Measurements from ENCODE around the gene SPINT1.
"Not testable (repeated sequence)": the region's sequence is repeated elsewhere in the genome, so short reads cannot be mapped to it uniquely, and the experiment has no call there.

Gene SPINT1

DNA sequence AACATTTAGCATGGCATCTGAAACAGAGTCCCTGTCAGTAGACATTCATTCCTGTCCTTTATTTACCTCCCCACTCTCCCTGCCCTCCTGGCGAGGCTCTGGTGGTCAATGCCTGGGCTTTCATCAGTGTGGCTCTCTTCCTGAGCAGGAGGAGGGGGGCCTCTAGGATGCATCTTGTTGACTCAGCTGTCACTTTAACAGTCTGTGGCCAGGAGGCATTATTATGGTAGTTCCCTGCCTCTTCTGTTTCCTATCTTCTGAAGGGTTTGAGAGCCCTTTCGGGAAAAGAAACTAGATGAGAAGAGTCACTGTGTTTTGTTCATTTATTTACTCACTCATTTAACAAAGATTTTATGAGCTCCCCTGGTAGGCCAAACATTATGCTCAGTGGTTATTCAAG, 13.0 kb upstream of the SPINT1 start:
- peak; percentile 86 for DNase-seq

DNA sequence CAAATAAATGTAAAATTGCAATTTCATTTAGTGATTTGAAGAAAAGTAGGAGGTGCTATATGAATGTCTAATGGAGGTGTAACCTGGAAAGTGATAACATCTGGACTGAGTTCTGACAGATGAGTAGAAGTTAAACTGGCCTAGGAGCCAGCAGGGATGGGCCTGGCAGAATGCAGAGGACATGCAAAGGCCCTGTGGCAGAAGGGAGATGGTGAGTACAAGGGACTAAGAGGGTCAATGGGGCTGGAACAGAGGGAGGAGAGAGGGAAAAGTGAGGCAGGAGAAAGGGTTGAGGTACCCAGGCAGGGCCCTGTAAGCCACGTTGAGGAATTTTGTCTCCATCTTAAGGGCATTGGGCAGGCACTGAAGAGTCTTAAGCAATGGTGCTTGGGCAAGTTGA, 12.0 kb upstream of the SPINT1 start:
- DNase-seq: no peak

DNA sequence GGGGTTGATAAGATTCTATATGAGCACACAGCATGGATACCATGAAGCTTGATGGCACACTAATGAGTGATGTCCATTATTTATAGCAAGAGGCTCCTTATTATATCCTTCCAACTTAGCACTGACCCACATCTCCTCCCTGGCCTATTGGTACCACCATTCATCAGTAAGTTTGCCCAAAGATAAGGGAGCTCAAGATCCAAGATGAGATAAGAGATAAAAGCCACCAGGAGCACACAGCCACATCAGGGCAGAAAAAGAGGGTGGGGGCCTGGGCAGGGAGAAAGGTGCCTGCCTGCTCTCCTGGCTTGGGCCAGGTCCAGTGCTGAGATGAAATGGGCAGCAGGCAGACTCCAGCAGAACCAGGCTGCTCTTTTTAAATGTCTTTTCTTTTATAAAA, 10.9 kb upstream of the SPINT1 start:
- DNase-seq: no peak

GRCh38 chr15:40836020-40836419, 7.8 kb upstream of the SPINT1 start:
- DNase-seq: no peak

- DNase-seq: no peak
Observed at GRCh38 chr15:40838756-40839155, 5.1 kb upstream of the SPINT1 start.

DNA sequence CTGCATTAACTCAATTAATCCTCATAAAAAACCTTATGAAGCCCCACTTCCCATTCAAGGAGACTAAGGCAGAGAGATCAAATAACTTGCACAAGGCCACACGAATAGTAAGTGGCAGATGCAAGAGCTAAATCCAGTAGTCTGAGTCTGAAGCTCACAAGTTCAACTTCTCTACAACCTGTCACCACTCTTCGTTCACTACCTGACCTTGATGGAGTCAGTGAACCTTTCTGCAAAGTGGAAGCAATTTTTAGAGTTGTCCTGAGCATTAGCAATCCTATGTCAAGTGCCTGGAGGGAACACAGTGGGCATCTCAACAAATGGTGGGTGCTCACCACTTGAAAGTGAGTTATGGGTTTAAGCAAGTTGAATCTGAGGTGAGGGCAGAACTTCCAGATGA, 2.1 kb upstream of the SPINT1 start:
- no peak for DNase-seq

- no peak for DNase-seq
Observed at GRCh38 chr15:40843261-40843884, 475 bp upstream of the SPINT1 start.

DNA sequence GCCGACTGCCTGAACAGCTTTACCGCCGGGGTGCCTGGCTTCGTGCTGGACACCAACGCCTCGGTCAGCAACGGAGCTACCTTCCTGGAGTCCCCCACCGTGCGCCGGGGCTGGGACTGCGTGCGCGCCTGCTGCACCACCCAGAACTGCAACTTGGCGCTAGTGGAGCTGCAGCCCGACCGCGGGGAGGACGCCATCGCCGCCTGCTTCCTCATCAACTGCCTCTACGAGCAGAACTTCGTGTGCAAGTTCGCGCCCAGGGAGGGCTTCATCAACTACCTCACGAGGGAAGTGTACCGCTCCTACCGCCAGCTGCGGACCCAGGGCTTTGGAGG, 815 bp downstream of the SPINT1 start:
- no peak for DNase-seq

GRCh38 chr15:40845036-40845435, 1.2 kb downstream of the SPINT1 start:
- no peak for DNase-seq

- DNase-seq: peak; percentile 57
Observed at GRCh38 chr15:40845511-40846284, 1.9 kb downstream of the SPINT1 start.

GRCh38 chr15:40846841-40847222, 3.0 kb downstream of the SPINT1 start:
- DNase-seq: no peak

GRCh38 chr15:40847223-40847961, 3.5 kb downstream of the SPINT1 start:
- DNase-seq: peak; percentile 81

DNA sequence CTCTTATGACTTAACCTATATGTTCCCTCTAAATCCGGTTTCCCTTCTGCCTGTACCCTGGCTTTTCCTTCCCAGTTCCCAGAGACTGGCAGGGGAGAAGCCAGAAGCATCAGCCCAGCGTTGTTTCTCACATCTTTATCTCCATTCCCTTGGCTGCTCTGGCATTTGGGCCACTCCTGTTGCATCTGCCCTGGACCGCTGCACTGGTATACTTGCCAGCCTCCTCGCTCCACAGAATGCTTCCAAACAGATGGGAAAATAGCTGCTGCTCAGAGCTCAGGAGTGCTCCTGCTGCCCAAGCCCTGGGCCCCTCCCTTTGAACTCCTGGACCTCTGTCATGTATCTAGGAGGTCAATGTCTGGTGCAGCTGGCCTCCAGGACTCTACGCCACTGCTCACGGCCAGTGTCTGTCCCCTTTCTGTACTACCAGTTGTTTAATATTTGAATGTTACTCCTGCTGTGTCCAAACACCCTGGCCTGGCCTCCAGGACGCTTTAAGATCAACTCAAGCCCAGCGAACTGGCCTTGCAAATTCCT, 6.8 kb downstream of the SPINT1 start:
- DNase-seq: no peak

DNA sequence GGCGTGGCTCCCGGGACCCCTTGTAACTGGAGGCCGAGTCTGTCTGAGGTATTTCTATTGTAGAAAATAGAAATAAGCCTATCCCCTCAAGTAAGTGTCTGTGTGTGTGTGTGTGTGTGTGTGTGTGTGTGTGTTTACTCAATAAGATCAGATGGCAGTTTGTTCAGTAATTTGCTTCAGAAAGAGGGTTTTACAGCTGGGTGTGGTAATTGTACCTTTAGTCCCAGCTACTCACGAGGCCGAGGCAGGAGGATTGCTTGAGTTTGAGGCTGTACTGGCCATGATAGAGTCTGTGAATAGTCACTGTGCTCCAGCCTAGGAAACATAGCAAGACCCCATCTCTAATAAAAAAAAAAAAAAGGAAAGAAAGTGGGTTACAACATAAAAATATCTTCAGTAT, 8.7 kb downstream of the SPINT1 start:
- no peak for DNase-seq

- no peak for DNase-seq
Observed at GRCh38 chr15:40853241-40853890, 9.5 kb downstream of the SPINT1 start.

GRCh38 chr15:40854161-40854560, 10.3 kb downstream of the SPINT1 start:
- DNase-seq: no peak

GRCh38 chr15:40855706-40856234, 11.9 kb downstream of the SPINT1 start:
- DNase-seq: no peak

GRCh38 chr15:40856746-40857145, 12.9 kb downstream of the SPINT1 start:
- no peak for DNase-seq

DNA sequence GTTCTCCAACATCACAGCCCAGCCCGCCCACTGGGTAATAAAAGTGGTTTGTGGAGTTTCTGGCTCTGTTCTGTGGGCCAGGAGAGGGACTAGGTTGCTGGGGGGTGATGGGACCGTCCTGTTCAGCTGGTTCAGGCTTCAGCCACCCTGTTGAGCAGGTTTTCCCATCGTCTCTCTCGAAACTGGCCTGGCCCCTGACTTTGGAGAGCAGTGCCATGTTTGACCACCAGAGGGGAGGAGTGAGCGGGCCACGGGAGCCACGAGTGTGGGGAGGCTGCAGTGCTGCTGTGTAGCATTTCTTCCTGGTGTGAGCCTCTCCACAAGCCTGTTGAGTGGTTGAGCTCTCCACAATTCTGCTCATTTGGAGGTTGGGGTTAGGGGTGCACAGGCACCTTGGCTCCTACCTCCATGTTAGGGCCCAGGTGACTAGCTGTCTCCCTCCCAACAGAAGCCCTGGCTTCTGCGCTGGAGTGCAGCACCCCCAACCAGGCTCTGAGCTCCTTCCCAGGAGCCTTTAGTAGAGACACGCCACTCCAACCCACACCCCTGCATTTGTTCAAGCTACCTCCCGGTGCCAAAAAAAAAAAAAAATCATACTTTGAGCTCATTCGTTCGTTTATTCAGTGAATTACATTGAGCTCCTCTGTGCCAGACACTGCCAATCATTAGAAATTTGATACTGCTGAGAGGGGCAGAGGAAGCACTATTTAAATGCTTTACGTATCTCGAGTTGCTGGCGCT, 13.9 kb downstream of the SPINT1 start:
- peak; percentile 40 for DNase-seq

DNA sequence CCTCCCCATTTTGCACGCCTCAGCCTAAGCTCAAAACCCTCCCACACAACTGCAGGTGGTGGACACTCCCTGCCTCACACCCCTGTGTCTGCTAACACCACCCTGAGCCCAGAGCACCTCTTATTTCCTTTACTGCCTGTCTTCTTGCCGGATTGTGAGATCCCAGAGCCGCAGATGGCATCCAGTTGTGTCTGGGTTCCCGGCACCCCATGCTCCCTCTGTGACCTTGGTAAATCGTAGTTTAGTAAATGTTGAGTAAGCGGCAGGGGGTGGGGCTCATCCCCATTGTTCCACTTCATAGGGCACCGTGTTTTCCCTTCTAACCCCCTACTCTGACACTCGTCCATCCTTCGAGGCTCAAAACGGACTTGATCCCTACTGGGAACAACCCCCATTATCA, 14.9 kb downstream of the SPINT1 start:
- no peak for DNase-seq

DNA sequence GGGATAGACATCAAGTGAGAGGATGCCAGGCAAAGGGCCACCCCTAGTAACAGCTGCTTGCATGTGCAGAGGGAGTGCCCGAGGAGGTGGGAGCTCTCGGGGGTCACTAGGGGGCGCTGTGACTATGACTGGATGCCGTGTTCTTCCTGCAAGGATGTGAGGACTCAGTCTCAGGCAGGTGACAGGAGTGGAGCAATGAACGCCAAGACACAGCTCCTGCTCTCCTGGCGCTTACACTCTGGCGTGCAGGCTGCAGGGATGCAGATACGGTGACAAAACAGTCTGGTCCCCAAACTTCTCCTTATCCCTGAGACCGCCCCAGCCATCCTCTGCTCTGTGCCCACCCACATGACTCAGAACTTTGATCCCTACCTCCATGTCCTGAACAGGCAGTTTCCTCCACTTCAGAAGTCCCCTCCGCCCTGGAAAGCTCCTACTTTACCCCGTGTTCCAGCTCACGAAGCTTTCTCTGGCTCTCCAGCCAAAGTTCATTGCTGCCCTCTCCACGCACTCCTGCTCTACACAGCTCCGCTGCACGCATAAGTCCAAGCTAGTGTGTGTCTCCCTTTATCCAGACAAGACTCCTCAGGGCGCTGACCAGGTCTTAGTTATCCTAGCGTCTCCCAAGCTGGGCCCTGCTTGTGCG, 15.5 kb downstream of the SPINT1 start:
- no peak for DNase-seq

- not testable (repeated sequence) for DNase-seq
Observed at GRCh38 chr15:40861147-40861546, 17.3 kb downstream of the SPINT1 start.
